Glutamatergic neuron (in vitro differentiated cells): ENCODE measurements around the gene PDCL3. TPM values are rescaled to one million over a fixed set of nuclear protein-coding genes. Genes with fewer than 3 reads are reported as not detected.

ENCODE experiments used
- DNase-seq: peaks from one replicate; pipeline ENCODE4 v3.0.0; 2022
- H3K27ac Mint-ChIP-seq: one replicate; pipeline ENCODE4 v1.8.0; 2020; ENCODE audit warnings: mild to moderate bottlenecking, mixed read lengths, inconsistent platforms; ENCODE audit not compliant: unreplicated experiment
- H3K27me3 Mint-ChIP-seq: one replicate; pipeline ENCODE4 v1.8.0; 2020; ENCODE audit warnings: mild to moderate bottlenecking, moderate library complexity, mixed read lengths, inconsistent platforms; ENCODE audit not compliant: unreplicated experiment
- H3K36me3 Mint-ChIP-seq: one replicate; pipeline ENCODE4 v1.8.0; 2020; ENCODE audit warnings: mild to moderate bottlenecking, mixed read lengths, inconsistent platforms; ENCODE audit not compliant: unreplicated experiment
- H3K4me1 Mint-ChIP-seq: one replicate; pipeline ENCODE4 v1.8.0; 2020; ENCODE audit warnings: mild to moderate bottlenecking, low read depth, mixed read lengths, inconsistent platforms; ENCODE audit not compliant: unreplicated experiment
- H3K4me3 Mint-ChIP-seq: one replicate; pipeline ENCODE4 v1.8.0; 2020; ENCODE audit warnings: mild to moderate bottlenecking, mixed read lengths, inconsistent platforms; ENCODE audit not compliant: unreplicated experiment
- H3K9me3 Mint-ChIP-seq: one replicate; pipeline ENCODE4 v1.8.0; 2020; ENCODE audit warnings: mild to moderate bottlenecking, moderate library complexity, mixed read lengths, inconsistent platforms; ENCODE audit not compliant: unreplicated experiment
- CTCF ChIP-seq: fragments of 200-600 bp; sonication (generic); IDR thresholded peaks from one replicate; pipeline ENCODE4 v1.5.0; 2021; ENCODE audit not compliant: partially characterized antibody, unreplicated experiment
- total RNA-seq: library from RNA; stranded (reverse); fragmentation: NEBNext Ultra II Directional; extraction: Animal tissue kit (Norgen Biotek cat#: 25700); gene quantifications from one replicate; pipeline ENCODE4 v1.2.1, GENCODE V29; 2021; ENCODE audit not compliant: unreplicated experiment

Gene PDCL3
- total RNA-seq, 1 donor from 2014 or later: 24.9 TPM

- Mint-ChIP-seq H3K36me3 (no peaks in the 10 kb centered on the region), H3K27me3 (no peaks in the 10 kb centered on the region), H3K9me3 (peaks cover 2% of the 10 kb centered on the region), H3K4me1 (peaks cover 1% of the 10 kb centered on the region), H3K4me3 (no peak overlapping the region), H3K27ac (no peak overlapping the region)
- DNase-seq: no peak
- no peak for TF ChIP-seq CTCF
Measured at GRCh38 chr2:100554798-100555407, 7.9 kb upstream of the PDCL3 start.

DNA sequence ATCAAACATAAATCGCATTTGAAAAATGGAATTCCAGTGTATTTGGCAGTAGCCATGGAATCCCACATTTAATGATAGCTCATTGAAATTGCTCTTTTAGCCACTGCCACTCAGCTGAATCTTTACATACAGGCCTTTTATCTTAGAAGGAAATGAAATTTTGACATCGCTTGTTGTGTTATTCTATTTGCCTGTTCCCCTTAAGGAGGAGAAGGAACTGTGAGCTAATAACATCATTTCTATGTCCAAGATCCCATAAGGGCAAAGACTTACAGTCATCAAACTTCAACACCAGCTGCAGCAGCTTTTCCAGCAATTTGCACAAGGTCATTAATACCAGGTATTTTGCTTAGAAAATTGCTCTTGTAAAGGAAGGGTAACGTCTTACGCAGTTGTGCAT, 6.0 kb upstream of the PDCL3 start:
- no peak for DNase-seq
- Mint-ChIP-seq H3K9me3 (peaks cover 2% of the 10 kb centered on the region), H3K4me3 (no peak overlapping the region), H3K4me1 (peaks cover 3% of the 10 kb centered on the region), H3K27me3 (peaks cover 2% of the 10 kb centered on the region), H3K36me3 (no peaks in the 10 kb centered on the region), H3K27ac (no peak overlapping the region)
- TF ChIP-seq CTCF: no peak

DNA sequence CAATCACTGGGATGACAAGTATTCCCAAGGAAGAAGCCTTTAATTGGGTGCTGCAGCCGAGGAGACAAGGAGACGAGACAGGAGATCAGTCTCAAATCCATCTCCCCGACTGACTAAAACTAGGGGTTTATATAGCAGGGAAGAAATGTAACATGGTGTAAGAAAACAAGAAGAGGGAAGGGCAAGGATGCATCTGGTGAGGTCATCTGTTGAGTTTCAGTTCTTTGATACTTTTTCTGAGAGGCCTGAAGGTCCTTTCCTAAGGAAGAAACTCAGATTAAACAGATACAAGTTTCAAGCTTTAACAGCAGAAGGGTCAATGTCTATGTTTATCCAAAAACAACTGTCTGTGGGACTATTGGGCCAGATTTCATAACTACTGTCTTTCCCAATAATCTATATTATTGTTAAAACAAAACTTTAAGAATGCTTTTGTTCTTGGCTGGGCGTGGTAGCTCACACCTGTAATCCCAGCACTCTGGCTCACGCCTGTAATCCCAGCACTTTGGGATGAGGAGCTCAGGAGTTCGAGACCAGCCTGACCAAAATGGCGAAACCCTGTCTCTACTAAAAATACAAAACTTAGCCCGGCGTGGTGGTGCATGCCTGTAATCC, 2.5 kb upstream of the PDCL3 start:
- Mint-ChIP-seq H3K27me3 (peaks cover 12% of the 10 kb centered on the region), H3K4me1 (peaks cover 3% of the 10 kb centered on the region), H3K36me3 (no peaks in the 10 kb centered on the region), H3K9me3 (peaks cover 4% of the 10 kb centered on the region), H3K4me3 (no peak overlapping the region), H3K27ac (no peak overlapping the region)
- DNase-seq: no peak
- TF ChIP-seq CTCF: no peak

GRCh38 chr2:100561191-100561590, 1.6 kb upstream of the PDCL3 start:
- DNase-seq: no peak
- peaks cover 4% of the 10 kb centered on the region for H3K9me3 Mint-ChIP-seq
- peaks cover 12% of the 10 kb centered on the region for H3K27me3 Mint-ChIP-seq
- peaks cover 3% of the 10 kb centered on the region for H3K4me1 Mint-ChIP-seq
- peak overlapping the region; percentile 72 for H3K27ac Mint-ChIP-seq
- no peaks in the 10 kb centered on the region for H3K36me3 Mint-ChIP-seq
- peak overlapping the region; percentile 69 for H3K4me3 Mint-ChIP-seq
- TF ChIP-seq CTCF: no peak

GRCh38 chr2:100563407-100564247, 834 bp downstream of the PDCL3 start:
- Mint-ChIP-seq H3K4me3 (peak overlapping the region; percentile 88), H3K4me1 (peaks cover 2% of the 10 kb centered on the region), H3K9me3 (peaks cover 5% of the 10 kb centered on the region), H3K36me3 (no peaks in the 10 kb centered on the region), H3K27ac (peak overlapping the region; percentile 64), H3K27me3 (peaks cover 12% of the 10 kb centered on the region)
- DNase-seq: peak; percentile 18
- no peak for TF ChIP-seq CTCF
